ACHN (cell line): ENCODE measurements around the gene STXBP5L.
"Not testable (repeated sequence)": the region's sequence is repeated elsewhere in the genome, so short reads cannot be mapped to it uniquely, and the experiment has no call there.

Experiments used
- DNase-seq: peaks from one replicate; pipeline ENCODE4 v3.0.0-alpha.2; 2015
- in situ Hi-C: cut with HindIII; loops from 2 replicates; pipeline ENCODE4 v1.10.0; 2017; ENCODE audit warnings: low sequenced_read_pairs, low pct_ligation_motif_present, low pct_unique_long_range_greater_than_20kb

Gene STXBP5L

GRCh38 chr3:120908030-120908794, at the start of gene STXBP5L:
TSS of gene STXBP5L (plus strand) at chr3:120908205. CDS start at chr3:120909579, 1,374 bp downstream.
- DNase-seq: peak; percentile 79

DNA sequence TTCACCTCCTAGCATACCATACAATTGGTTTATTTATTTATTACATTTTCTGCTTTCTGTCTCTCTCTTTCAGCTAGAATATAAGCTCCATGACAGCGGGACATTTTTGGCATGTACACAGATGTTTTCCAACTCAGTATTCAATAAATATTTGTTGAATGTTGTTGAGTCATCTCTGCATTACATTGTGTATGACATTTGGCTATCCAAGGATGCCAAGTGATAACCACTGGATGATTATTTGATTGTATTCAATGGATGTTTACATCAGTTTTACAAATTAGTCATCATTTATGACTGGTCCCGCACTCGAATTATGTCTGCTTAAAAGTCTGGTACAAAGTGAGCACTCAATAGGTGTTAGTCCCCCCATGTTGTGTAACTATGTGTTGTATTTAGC, 49.5 kb upstream of the STXBP5L start:
- in situ Hi-C loops: no loop called here
- DNase-seq: no peak

More at GRCh38 chr3:120908030-120908794, at the start of gene STXBP5L:
- in situ Hi-C loops: no loop called here

- no peak for DNase-seq
Measured at GRCh38 chr3:120864541-120864940, 43.5 kb upstream of the STXBP5L start.

GRCh38 chr3:120875507-120875906, 32.5 kb upstream of the STXBP5L start:
- DNase-seq: no peak
- in situ Hi-C loops: no loop called here

More at GRCh38 chr3:120864541-120864940, 43.5 kb upstream of the STXBP5L start:
- in situ Hi-C loops: no loop called here

GRCh38 chr3:120875989-120876388, 32.0 kb upstream of the STXBP5L start:
- DNase-seq: no peak
- in situ Hi-C loops: no loop called here

- in situ Hi-C loops: no loop called here
- no peak for DNase-seq
Measured at GRCh38 chr3:120879411-120879810, 28.6 kb upstream of the STXBP5L start.

- in situ Hi-C loops: no loop called here
- DNase-seq: no peak
Measured at GRCh38 chr3:120892921-120893320, 15.1 kb upstream of the STXBP5L start.

- in situ Hi-C loops: no loop called here
- no peak for DNase-seq
Measured at GRCh38 chr3:120894316-120895057, 13.5 kb upstream of the STXBP5L start.

- in situ Hi-C loops: not testable (repeated sequence)
Measured at GRCh38 chr3:120901716-120902115, 6.3 kb upstream of the STXBP5L start.

GRCh38 chr3:120903221-120903620, 4.8 kb upstream of the STXBP5L start:
- in situ Hi-C loops: no loop called here
- DNase-seq: no peak

More at GRCh38 chr3:120901716-120902115, 6.3 kb upstream of the STXBP5L start:
- not testable (repeated sequence) for DNase-seq

DNA sequence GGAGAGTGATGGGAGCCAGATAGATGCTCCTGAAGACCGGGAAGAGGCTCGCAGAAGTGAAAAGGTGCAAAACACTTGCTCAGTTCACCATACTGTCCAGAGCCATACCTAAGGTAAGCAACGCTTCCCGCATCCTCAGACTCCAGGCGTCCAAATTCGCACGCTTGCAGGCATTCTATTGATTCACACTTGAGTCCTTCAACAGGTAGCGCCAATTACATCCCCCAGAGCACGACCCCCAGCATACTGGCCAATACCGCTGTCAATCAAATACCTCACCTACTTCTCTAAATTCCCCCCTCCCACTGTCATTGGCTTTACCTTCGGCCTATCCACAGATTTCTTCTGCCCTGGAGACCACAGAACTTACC, 361 bp upstream of the STXBP5L start:
- in situ Hi-C loops: no loop called here
- no peak for DNase-seq

GRCh38 chr3:120908795-120909601, 993 bp downstream of the STXBP5L start:
- DNase-seq: no peak
- in situ Hi-C loops: no loop called here

DNA sequence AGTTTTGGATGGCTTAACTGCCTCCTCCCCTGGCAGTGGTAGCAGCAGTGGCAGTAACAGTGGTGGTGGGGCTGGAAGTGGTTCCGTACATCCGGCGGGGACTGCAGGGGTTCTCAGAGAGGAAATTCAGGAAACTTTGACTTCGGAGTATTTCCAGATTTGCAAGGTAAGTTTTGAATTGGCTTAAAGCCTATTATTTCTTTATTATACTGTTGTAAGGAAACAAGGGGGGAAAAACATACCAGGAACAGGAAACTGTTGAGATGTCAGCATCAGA, 1.5 kb downstream of the STXBP5L start:
- DNase-seq: no peak
- in situ Hi-C loops: no loop called here

GRCh38 chr3:120926146-120926545, 18.1 kb downstream of the STXBP5L start:
- in situ Hi-C loops: no loop called here
- no peak for DNase-seq

DNA sequence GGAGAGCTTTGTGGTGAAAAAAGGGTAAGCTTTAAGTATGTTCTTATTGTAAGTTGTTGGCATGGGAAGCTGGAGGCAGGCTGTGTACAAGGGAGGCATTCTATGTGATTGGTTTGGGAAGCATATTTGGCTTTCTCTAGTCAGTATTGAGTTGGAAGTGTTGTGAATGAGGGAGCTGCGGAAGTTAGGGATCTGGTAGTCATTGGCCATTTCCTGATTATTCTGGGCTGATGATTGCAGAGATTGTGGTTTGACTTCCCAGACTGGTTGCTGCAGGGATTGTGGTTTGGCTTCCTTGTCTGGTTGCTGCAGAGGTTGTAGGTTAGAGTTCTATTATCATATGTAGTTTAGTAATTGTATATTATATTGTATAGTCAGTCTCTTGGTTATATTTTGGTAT, 21.0 kb downstream of the STXBP5L start:
- in situ Hi-C loops: no loop called here
- no peak for DNase-seq

- no peak for DNase-seq
- in situ Hi-C loops: no loop called here
Measured at GRCh38 chr3:120931593-120931992, 23.6 kb downstream of the STXBP5L start.

DNA sequence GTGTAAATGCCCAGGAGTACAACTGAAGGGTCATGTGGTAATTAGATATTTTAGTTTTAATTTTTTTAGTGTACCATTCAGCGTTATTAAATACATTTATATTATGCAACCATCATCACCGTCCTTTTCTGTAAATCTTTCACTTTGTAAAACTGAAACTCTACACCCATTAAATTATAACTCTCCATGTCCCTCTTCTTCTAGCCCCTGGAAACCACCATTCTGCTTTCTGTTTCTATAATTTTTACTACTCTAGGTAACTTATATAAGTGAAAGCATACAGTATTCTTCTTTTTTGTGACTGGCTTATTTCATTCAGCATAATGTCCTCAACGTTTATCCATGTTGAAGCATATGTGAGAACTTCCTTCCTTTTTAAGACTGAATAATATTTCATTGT, 48.1 kb downstream of the STXBP5L start:
- no peak for DNase-seq
- in situ Hi-C loops: no loop called here

DNA sequence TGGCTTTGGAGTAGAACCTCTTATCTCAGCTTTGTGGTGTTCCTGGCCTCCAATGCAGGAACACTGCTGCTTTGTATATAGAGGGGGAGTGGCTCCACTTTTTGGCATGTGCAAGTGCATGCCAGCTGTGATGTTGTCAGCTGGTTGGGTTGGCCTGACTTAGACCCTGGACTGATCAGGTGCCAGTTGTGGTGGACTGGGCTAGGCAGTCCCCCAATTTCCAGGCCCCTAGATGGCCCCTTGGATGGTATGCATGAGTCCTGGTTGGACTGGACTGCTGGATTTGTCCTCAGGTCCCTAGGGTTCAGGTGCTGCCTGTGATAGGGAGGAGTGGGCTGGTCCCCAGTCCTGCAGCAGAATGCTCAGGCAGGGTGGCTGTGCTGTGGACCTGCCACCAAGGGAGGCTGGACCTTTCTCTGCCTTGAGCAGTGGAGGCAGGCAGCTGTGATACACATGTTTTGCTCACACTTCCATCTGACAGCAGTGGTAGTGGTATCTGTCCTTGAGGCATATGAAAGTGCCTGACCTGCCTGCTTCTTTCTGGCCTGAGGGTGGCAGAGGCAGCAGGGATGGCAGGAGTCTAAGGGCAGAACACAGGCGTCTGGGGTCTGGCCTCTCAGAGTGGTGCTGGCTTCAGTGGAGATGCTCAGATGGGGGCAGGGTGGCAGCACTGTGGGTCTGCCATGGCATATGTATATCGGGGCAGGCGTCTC, 74.8 kb downstream of the STXBP5L start:
- in situ Hi-C loops: no loop called here
- DNase-seq: no peak

DNA sequence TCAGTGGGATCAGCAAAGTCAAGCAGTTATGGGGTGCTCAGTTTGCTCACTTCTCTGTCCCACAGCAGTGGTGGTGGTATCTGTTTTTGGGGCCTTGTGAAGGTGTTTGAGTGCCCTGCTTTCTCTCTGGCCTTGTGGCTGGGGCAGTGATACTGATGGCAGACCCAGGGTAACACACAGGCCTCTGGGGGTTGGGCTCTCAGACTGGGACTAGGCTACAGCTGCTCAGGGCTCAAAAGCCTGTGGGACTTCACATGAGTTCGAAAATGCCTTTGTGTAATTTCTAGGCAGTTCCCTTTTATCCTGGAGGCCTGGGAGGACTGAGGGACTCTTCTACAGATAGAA, 75.3 kb downstream of the STXBP5L start:
- no peak for DNase-seq
- in situ Hi-C loops: no loop called here
